NT2/D1 (cell line): ENCODE results near the gene OAS2.

Experiments used
- YY1 ChIP-seq: IDR thresholded peaks from 2 replicates; pipeline ENCODE4 v1.6.1; 2011; ENCODE audit not compliant: insufficient read length, insufficient read depth
- ZNF274 ChIP-seq: IDR thresholded peaks from 2 replicates; pipeline ENCODE4 v1.6.1; 2011; ENCODE audit warnings: mild to moderate bottlenecking, low read depth, low read length

- no peak for TF ChIP-seq ZNF274
- TF ChIP-seq YY1: no peak
Observed at GRCh38 chr12:113002155-113002554, 23.8 kb downstream of the OAS2 start.
